ENCODE measurements around the gene WWOX.

- no peak for TF ChIP-seq POLR2A (IDR thresholded peaks at IDR 0.05)
- TF ChIP-seq CTCF (IDR thresholded peaks at IDR 0.05) = no peak
These were observed 399.9 kb downstream of the WWOX start for GRCh38 chr16:78499399-78499798.
